ENCODE data around the gene VIL1. TPM values are rescaled to one million over a fixed set of nuclear protein-coding genes. Genes with fewer than 3 reads are reported as not detected.

The VIL1 gene
- total and polyA plus RNA-seq, 2 donors (not counting 1 experiment from before 2014, with no cell fraction given), result not detected

GRCh38 chr2:218427741-218428140, 8.8 kb downstream of the VIL1 start:
- Histone ChIP-seq H3K4me3 (replicated peaks in 1 of 4; ENCODE audit: control extremely low read depth in 1 of 4, insufficient read depth in 1 of 4, low read depth in 3 of 4, low read length in 4 of 4) (no peak overlapping the region), H3K36me3 (ENCODE audit: control insufficient read depth, insufficient read depth, low read length) (no peaks in the 10 kb centered on the region), H3K4me1 (ENCODE audit: control insufficient read depth, extremely low read depth, insufficient read depth, low read length) (no peaks in the 10 kb centered on the region), H4K20me1 (ENCODE audit: control insufficient read depth, extremely low read depth, insufficient read depth, low read length) (no peaks in the 10 kb centered on the region), H3K9ac (ENCODE audit: insufficient read depth, low read length) (no peak overlapping the region), H3K27me3 (ENCODE audit: control insufficient read depth, insufficient read depth, low read length) (peaks cover 8% of the 10 kb centered on the region), H2AFZ (ENCODE audit: low read length) (no peak overlapping the region), H3K27ac (ENCODE audit: insufficient read depth, low read length) (no peak overlapping the region), H3K9me3 (ENCODE audit: control insufficient read depth, insufficient read depth, low read depth, low read length) (no peaks in the 10 kb centered on the region), H3K79me2 (ENCODE audit: control insufficient read depth, insufficient read depth, low read length) (no peaks in the 10 kb centered on the region), H3K4me2 (ENCODE audit: extremely low read depth, insufficient read depth, low read length) (no peak overlapping the region)
- DNase-seq (ENCODE audit: low read depth in 2 of 2), result no peak
- TF ChIP-seq EZH2 (IDR thresholded peaks at IDR 0.05; ENCODE audit: low read length, missing control alignments) (no peak), CTCF (conservative IDR thresholded peaks at IDR 0.05 in 1 of 2, IDR thresholded peaks at IDR 0.05 in 1 of 2; ENCODE audit: low read depth in 1 of 2, low read length in 2 of 2) (no peak)

- no peak for DNase-seq (ENCODE audit: low read depth in 2 of 2)
- no peak overlapping the region for H2AFZ ChIP-seq (ENCODE audit: low read length)
Measured at GRCh38 chr2:218428846-218429558, 10.1 kb downstream of the VIL1 start.

More at GRCh38 chr2:218428846-218429558, 10.1 kb downstream of the VIL1 start:
- no peak overlapping the region for H3K4me2 ChIP-seq (ENCODE audit: extremely low read depth, insufficient read depth, low read length)
- no peaks in the 10 kb centered on the region for H3K9me3 ChIP-seq (ENCODE audit: control insufficient read depth, insufficient read depth, low read depth, low read length)
- H3K9ac ChIP-seq (ENCODE audit: insufficient read depth, low read length), result no peak overlapping the region
- H3K27me3 ChIP-seq (ENCODE audit: control insufficient read depth, insufficient read depth, low read length), result peaks cover 9% of the 10 kb centered on the region
- H3K4me1 ChIP-seq (ENCODE audit: control insufficient read depth, extremely low read depth, insufficient read depth, low read length), result no peaks in the 10 kb centered on the region
- no peaks in the 10 kb centered on the region for H4K20me1 ChIP-seq (ENCODE audit: control insufficient read depth, extremely low read depth, insufficient read depth, low read length)
- no peak overlapping the region for H3K27ac ChIP-seq (ENCODE audit: insufficient read depth, low read length)
- TF ChIP-seq EZH2 (IDR thresholded peaks at IDR 0.05; ENCODE audit: low read length, missing control alignments), result no peak
- no peak for TF ChIP-seq CTCF (conservative IDR thresholded peaks at IDR 0.05 in 1 of 2, IDR thresholded peaks at IDR 0.05 in 1 of 2; ENCODE audit: low read depth in 1 of 2, low read length in 2 of 2)
- H3K36me3 ChIP-seq (ENCODE audit: control insufficient read depth, insufficient read depth, low read length), result no peaks in the 10 kb centered on the region
- H3K4me3 ChIP-seq (replicated peaks in 1 of 4; ENCODE audit: control extremely low read depth in 1 of 4, insufficient read depth in 1 of 4, low read depth in 3 of 4, low read length in 4 of 4), result no peak overlapping the region
- no peaks in the 10 kb centered on the region for H3K79me2 ChIP-seq (ENCODE audit: control insufficient read depth, insufficient read depth, low read length)
